ENCODE data around the gene PRKG1. TPM values are rescaled to one million over a fixed set of nuclear protein-coding genes. Genes with fewer than 3 reads are reported as not detected.

Gene PRKG1
- total and polyA plus RNA-seq, 2 of the 4 experiments (the other 2 are of a cell fraction) = 3.5 to 18.3 TPM

- no peak overlapping the region for H3K27ac ChIP-seq (ENCODE audit: insufficient read depth, low read length)
- H3K56ac ChIP-seq (ENCODE audit: extremely low read depth, insufficient read depth, low read length) = no peak overlapping the region
- H3K79me1 ChIP-seq (ENCODE audit: low read depth in 1 of 2, low read length in 2 of 2) = peaks cover 23 to 35% of the 10 kb centered on the region in 2 experiments
- intact Hi-C loops (cut with micrococcal nuclease) = no loop called here
- in situ Hi-C loops (cut with MboI; ENCODE audit: low sequenced_read_pairs) = no loop called here
- H4K8ac ChIP-seq (ENCODE audit: low read depth in 2 of 2, low read length in 2 of 2) = no peak overlapping the region
- no peaks in the 10 kb centered on the region for H3K4me1 ChIP-seq (ENCODE audit: control insufficient read depth, insufficient read depth, low read length)
- ChIA-PET POLR2A (ENCODE audit: unreplicated experiment) (no interaction called here), CTCF (interaction anchor here (0.7 kb wide), 1 partner anchor 247 kb away, joined by 4 read pairs; no protein-coding TSS in a partner anchor)
- H2AFZ ChIP-seq (replicated peaks; ENCODE audit: low read length, poor library complexity) = no peak overlapping the region
- H2BK120ac ChIP-seq (ENCODE audit: low read depth, low read length) = no peak overlapping the region
- H3K23ac ChIP-seq (ENCODE audit: low read depth, low read length) = no peak overlapping the region
- H2BK15ac ChIP-seq (ENCODE audit: low read depth, low read length) = no peak overlapping the region
- H3K18ac ChIP-seq (ENCODE audit: low read depth, low read length) = no peak overlapping the region
- no TSS peak for BruUV-seq (replicated peaks)
- no peak overlapping the region for H2BK5ac ChIP-seq (ENCODE audit: low read depth, low read length, poor library complexity, severe bottlenecking)
- WGBS, 2 experiments (ENCODE audit: extremely low coverage in 2 of 2, insufficient read length in 1 of 2) = 88% methylated on average over 4 of the region's 6 CpGs; no CpG with 5 or more reads in 1 of the 2 experiments
- H3K4ac ChIP-seq (ENCODE audit: low read depth, low read length) = no peak overlapping the region
- H2AK9ac ChIP-seq (replicated peaks; ENCODE audit: low read depth, low read length, poor library complexity) = no peak overlapping the region
- H3K9me3 ChIP-seq (ENCODE audit: control insufficient read depth, insufficient read depth, low read length) = no peaks in the 10 kb centered on the region
- H3K27me3 ChIP-seq (ENCODE audit: control insufficient read depth, insufficient read depth, low read length) = no peaks in the 10 kb centered on the region
- no peak overlapping the region for H3K9ac ChIP-seq (ENCODE audit: low read depth, low read length)
- DNase-seq (no peak), ATAC-seq (ENCODE audit: low read depth) (no peak)
- no peak overlapping the region for H4K91ac ChIP-seq (ENCODE audit: insufficient read depth, low read depth, low read length)
- TF ChIP-seq CTCF (conservative IDR thresholded peaks at IDR 0.05; ENCODE audit: low read depth, low read length) (no peak), USF2 (IDR thresholded peaks at IDR 0.05; ENCODE audit: low read depth, low read length) (no peak), MAZ (IDR thresholded peaks at IDR 0.05; ENCODE audit: borderline replicate concordance, low read depth, low read length) (no peak), RFX5 (IDR thresholded peaks at IDR 0.05; ENCODE audit: low read depth, low read length) (no peak), CHD1 (IDR thresholded peaks at IDR 0.05; ENCODE audit: low read depth, low read length) (no peak), MAFK (IDR thresholded peaks at IDR 0.05; ENCODE audit: low read depth, low read length) (no peak), CEBPB (IDR thresholded peaks at IDR 0.05; ENCODE audit: low read depth, low read length) (no peak), MXI1 (IDR thresholded peaks at IDR 0.05; ENCODE audit: borderline replicate concordance, low read depth, low read length) (no peak), FOS (IDR thresholded peaks at IDR 0.05; ENCODE audit: low read depth, low read length) (no peak), BHLHE40 (IDR thresholded peaks at IDR 0.05; ENCODE audit: low read depth, low read length) (no peak)
- dilution Hi-C loops (cut with HindIII; ENCODE audit: low sequenced_read_pairs, unreplicated experiment) = no loop called here
- H4K5ac ChIP-seq (ENCODE audit: low read depth, low read length) = no peak overlapping the region
- no peak overlapping the region for H2BK20ac ChIP-seq (ENCODE audit: low read depth, low read length)
- H3K9me1 ChIP-seq (ENCODE audit: insufficient read depth, low read length) = no peaks in the 10 kb centered on the region; the same call in 1 of the 2 replicates
- no peak overlapping the region for H3K14ac ChIP-seq (replicated peaks; ENCODE audit: low read depth, low read length)
- H2AK5ac ChIP-seq (ENCODE audit: low read depth, low read length) = no peak overlapping the region
- H3K36me3 ChIP-seq (ENCODE audit: control insufficient read depth, insufficient read depth, low read length) = no peaks in the 10 kb centered on the region
- no peak overlapping the region for H3K4me2 ChIP-seq (ENCODE audit: low read depth, low read length)
- H4K20me1 ChIP-seq (ENCODE audit: insufficient read depth, low read length) = peaks cover 10% of the 10 kb centered on the region; the same call in 1 of the 2 replicates
- H3K4me3 ChIP-seq (ENCODE audit: insufficient read depth, low read depth, low read length) = no peak overlapping the region
Observed at GRCh38 chr10:51046654-51047053, 27.6 kb upstream of the PRKG1 start.
